Gastrocnemius medialis (tissue), 4 donors: ENCODE measurements around the gene CPTP. TPM values are rescaled to one million over a fixed set of nuclear protein-coding genes. Genes with fewer than 3 reads are reported as not detected.

Experiments used
- ATAC-seq, 2 donors: fragments of 150-250 bp; one replicate each; pipeline ENCODE4 v1.9.1; 2016
- DNase-seq, 2 donors: peaks; one replicate each; pipeline ENCODE4 v3.0.0-alpha.2; 2019
- H3K27ac ChIP-seq, 4 donors: fragments of 200-600 bp; sonication (generic); 1 replicate in 1 of 4; 2 replicates in 3 of 4; pipeline ENCODE4 v1.5.1; 2016 to 2018; ENCODE audit warnings: mild to moderate bottlenecking in 2 of 4, moderate library complexity in 1 of 4
- H3K27me3 ChIP-seq, 3 donors: fragments of 200-600 bp; sonication (generic) in 2 of 3; 1 replicate in 1 of 3; 2 replicates in 2 of 3; pipeline versions ENCODE4 v1.5.1 to v1.6.0; 2016 to 2019; ENCODE audit warnings: mild to moderate bottlenecking in 1 of 3, moderate library complexity in 1 of 3
- H3K36me3 ChIP-seq, 2 donors: fragments of 200-600 bp; sonication (generic) in 1 of 2; one replicate each; pipeline ENCODE4 v1.5.1; 2017 to 2018
- H3K4me1 ChIP-seq, 2 donors: fragments of 200-600 bp; sonication (generic) in 1 of 2; one replicate each; pipeline ENCODE4 v1.5.1; 2016 to 2017; ENCODE audit warnings: mild to moderate bottlenecking in 2 of 2
- H3K4me3 ChIP-seq, 4 donors: fragments of 200-600 bp; sonication (generic) in 3 of 4; 1 replicate in 1 of 4; 2 replicates in 3 of 4; pipeline ENCODE4 v1.5.1; 2016 to 2019; ENCODE audit warnings: mild to moderate bottlenecking in 2 of 4
- H3K9me3 ChIP-seq, 3 donors: fragments of 200-600 bp; sonication (generic) in 2 of 3; 1 replicate in 1 of 3; 2 replicates in 2 of 3; pipeline ENCODE4 v1.5.1; 2016 to 2019
- CTCF ChIP-seq, 5 experiments: fragments of 450-650 bp in 3 of 5; fragments of 200-600 bp in 2 of 5; sonication (generic) in 2 of 5; IDR thresholded peaks in 4 of 5; conservative IDR thresholded peaks in 1 of 5; 1 replicate in 4 of 5; 2 replicates in 1 of 5; pipeline ENCODE4 v1.5.1; 2016 to 2019; ENCODE audit warnings: antibody characterized with exemption in 5 of 5, mild to moderate bottlenecking in 3 of 5, moderate library complexity in 3 of 5
- POLR2A ChIP-seq, 2 donors: fragments of 450-650 bp; IDR thresholded peaks; one replicate each; pipeline ENCODE4 v1.6.1; 2017; ENCODE audit warnings: antibody characterized with exemption in 2 of 2, mild to moderate bottlenecking in 2 of 2, moderate library complexity in 2 of 2
- in situ Hi-C, 4 donors: fragments of 200-750 bp; cut with MboI; loops; one replicate each; pipeline versions ENCODE4 v1.15.0 to v1.8.0; 2017; ENCODE audit warnings: low sequenced_read_pairs in 4 of 4
- intact Hi-C: fragments of 100-400 bp; cut with DNase I; formaldehyde crosslinking; loops from one replicate; pipeline ENCODE4 v1.15.1; 2023; ENCODE audit warnings: low total_unique reads
- total RNA-seq, 4 donors: library from RNA; depleted of rRNA; stranded (reverse); fragments of >200 nt; gene quantifications; one replicate each; pipeline versions ENCODE4 v1.1.0 to v1.2.3, GENCODE V29; 2016

The CPTP gene
- total RNA-seq, 4 donors from 2014 or later: 22.7 to 64.9 (median 34.0) TPM

GRCh38 chr1:1322418-1322817, 2.2 kb upstream of the CPTP start:
- intact Hi-C loops (no loop called here), in situ Hi-C loops (no loop called here)
- Histone ChIP-seq H3K36me3 (peaks cover 0 to 16% of the 10 kb centered on the region in 2 donors), H3K4me1 (peaks cover 58 to 70% of the 10 kb centered on the region in 2 donors), H3K27me3 (no peaks in the 10 kb centered on the region), H3K9me3 (no peaks in the 10 kb centered on the region), H3K4me3 (no peak overlapping the region), H3K27ac (peak overlapping the region in 1 of 4 donors; percentile 91)
- DNase-seq (no peak), ATAC-seq (no peak)
- no peak for TF ChIP-seq CTCF (IDR thresholded peaks at IDR 0.05 in 4 of 5, conservative IDR thresholded peaks at IDR 0.05 in 1 of 5)
- TF ChIP-seq POLR2A (IDR thresholded peaks at IDR 0.05): no peak

GRCh38 chr1:1322952-1323351, 1.6 kb upstream of the CPTP start:
- TF ChIP-seq CTCF (IDR thresholded peaks at IDR 0.05 in 4 of 5, conservative IDR thresholded peaks at IDR 0.05 in 1 of 5) (no peak), POLR2A (IDR thresholded peaks at IDR 0.05) (no peak)
- H3K27ac ChIP-seq: peak overlapping the region in 1 of 4 donors; percentile 39
- H3K27me3 ChIP-seq: no peaks in the 10 kb centered on the region
- in situ Hi-C loops (no loop called here), intact Hi-C loops (no loop called here)
- peak overlapping the region in 1 of 4 donors; percentile 31 for H3K4me3 ChIP-seq
- DNase-seq (no peak), ATAC-seq (no peak)
- H3K4me1 ChIP-seq: peaks cover 53 to 64% of the 10 kb centered on the region in 2 donors
- no peaks in the 10 kb centered on the region for H3K9me3 ChIP-seq
- peaks cover 0 to 21% of the 10 kb centered on the region in 2 donors for H3K36me3 ChIP-seq

GRCh38 chr1:1324084-1324523, 498 bp upstream of the CPTP start:
- no peak for TF ChIP-seq CTCF (IDR thresholded peaks at IDR 0.05 in 4 of 5, conservative IDR thresholded peaks at IDR 0.05 in 1 of 5)
- no peak for TF ChIP-seq POLR2A (IDR thresholded peaks at IDR 0.05)
- DNase-seq (no peak), ATAC-seq (peak; percentile 10 to 28)
- H3K4me1 ChIP-seq: peaks cover 43 to 53% of the 10 kb centered on the region in 2 donors
- H3K4me3 ChIP-seq: peak overlapping the region; percentile 78 to 95 (median 85)
- no peaks in the 10 kb centered on the region for H3K27me3 ChIP-seq
- in situ Hi-C loops: no loop called here
- H3K27ac ChIP-seq: peak overlapping the region; percentile 86 to 97 (median 92)
- H3K9me3 ChIP-seq: no peaks in the 10 kb centered on the region
- intact Hi-C loops: loop anchor here (2.0 kb wide), 2 partner anchors 15 to 25 kb away; partner anchors contain the start of genes DVL1 and PUSL1
- H3K36me3 ChIP-seq: peaks cover 0 to 23% of the 10 kb centered on the region in 2 donors

GRCh38 chr1:1325288-1326074, 879 bp downstream of the CPTP start:
- ATAC-seq (peak in 1 of 2 donors; percentile 43), DNase-seq (peak in 1 of 2 donors; percentile 67)
- peaks cover 0 to 11% of the 10 kb centered on the region in 2 donors for H3K36me3 ChIP-seq
- peaks cover 47 to 57% of the 10 kb centered on the region in 2 donors for H3K4me1 ChIP-seq
- intact Hi-C loops: loop anchor here (2.0 kb wide), 2 partner anchors 17 to 23 kb away; partner anchors contain the start of genes DVL1 and PUSL1
- peak overlapping the region; percentile 78 to 95 (median 85) for H3K4me3 ChIP-seq
- no peak for TF ChIP-seq CTCF (IDR thresholded peaks at IDR 0.05 in 4 of 5, conservative IDR thresholded peaks at IDR 0.05 in 1 of 5)
- no peak for TF ChIP-seq POLR2A (IDR thresholded peaks at IDR 0.05)
- H3K9me3 ChIP-seq: no peaks in the 10 kb centered on the region
- in situ Hi-C loops: no loop called here
- no peaks in the 10 kb centered on the region for H3K27me3 ChIP-seq
- H3K27ac ChIP-seq: peak overlapping the region; percentile 86 to 97 (median 92)
